AG10803 (cell line): Measurements from ENCODE around the gene NPBWR2.

Experiments used
- DNase-seq: peaks from one replicate; pipeline ENCODE4 v3.0.0; 2010; ENCODE audit warnings: low read depth
- H3K4me3 ChIP-seq: 2 replicates; pipeline ENCODE4 v1.5.1; 2011; ENCODE audit warnings: mild to moderate bottlenecking, low read length, control low read depth
- TF ChIP-seq, protein P1 (sequence below): conservative IDR thresholded peaks from 2 replicates; pipeline ENCODE4 v1.5.1; 2011; ENCODE audit warnings: mild to moderate bottlenecking, low read length, control low read depth, inconsistent platforms

The NPBWR2 gene

DNA sequence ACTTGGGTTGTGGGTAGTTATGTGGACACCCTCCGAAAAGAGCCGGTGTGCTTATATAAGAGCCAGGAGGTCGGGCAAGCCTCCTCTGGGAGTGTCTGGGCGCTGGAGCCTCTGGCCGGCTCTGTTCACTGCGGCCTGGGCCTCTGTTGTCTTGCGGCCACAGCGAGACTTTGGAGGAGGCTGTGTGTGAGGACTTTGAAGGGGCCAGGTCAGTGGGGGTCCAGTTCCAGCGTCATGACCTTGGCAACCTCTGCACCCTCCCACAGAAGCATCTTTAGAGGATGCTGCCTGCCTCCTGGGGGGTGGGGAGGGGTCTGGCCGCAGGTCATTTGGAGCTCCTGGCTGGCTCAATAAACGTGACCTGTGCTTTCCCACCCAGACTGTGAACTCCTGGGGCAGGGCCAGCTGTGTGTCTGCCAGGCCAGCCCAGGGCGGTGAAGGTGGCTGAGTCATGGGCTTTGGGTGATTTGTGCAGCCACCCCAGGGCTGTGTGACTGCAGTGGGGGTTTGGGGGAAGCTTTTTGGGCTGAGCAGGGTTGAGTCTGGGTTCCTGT, 43.1 kb downstream of the NPBWR2 start:
- TF ChIP-seq, protein P1, sequence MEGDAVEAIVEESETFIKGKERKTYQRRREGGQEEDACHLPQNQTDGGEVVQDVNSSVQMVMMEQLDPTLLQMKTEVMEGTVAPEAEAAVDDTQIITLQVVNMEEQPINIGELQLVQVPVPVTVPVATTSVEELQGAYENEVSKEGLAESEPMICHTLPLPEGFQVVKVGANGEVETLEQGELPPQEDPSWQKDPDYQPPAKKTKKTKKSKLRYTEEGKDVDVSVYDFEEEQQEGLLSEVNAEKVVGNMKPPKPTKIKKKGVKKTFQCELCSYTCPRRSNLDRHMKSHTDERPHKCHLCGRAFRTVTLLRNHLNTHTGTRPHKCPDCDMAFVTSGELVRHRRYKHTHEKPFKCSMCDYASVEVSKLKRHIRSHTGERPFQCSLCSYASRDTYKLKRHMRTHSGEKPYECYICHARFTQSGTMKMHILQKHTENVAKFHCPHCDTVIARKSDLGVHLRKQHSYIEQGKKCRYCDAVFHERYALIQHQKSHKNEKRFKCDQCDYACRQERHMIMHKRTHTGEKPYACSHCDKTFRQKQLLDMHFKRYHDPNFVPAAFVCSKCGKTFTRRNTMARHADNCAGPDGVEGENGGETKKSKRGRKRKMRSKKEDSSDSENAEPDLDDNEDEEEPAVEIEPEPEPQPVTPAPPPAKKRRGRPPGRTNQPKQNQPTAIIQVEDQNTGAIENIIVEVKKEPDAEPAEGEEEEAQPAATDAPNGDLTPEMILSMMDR = no peak
- H3K4me3 ChIP-seq = peak overlapping the region; percentile 83
- DNase-seq = peak; percentile 60

DNA sequence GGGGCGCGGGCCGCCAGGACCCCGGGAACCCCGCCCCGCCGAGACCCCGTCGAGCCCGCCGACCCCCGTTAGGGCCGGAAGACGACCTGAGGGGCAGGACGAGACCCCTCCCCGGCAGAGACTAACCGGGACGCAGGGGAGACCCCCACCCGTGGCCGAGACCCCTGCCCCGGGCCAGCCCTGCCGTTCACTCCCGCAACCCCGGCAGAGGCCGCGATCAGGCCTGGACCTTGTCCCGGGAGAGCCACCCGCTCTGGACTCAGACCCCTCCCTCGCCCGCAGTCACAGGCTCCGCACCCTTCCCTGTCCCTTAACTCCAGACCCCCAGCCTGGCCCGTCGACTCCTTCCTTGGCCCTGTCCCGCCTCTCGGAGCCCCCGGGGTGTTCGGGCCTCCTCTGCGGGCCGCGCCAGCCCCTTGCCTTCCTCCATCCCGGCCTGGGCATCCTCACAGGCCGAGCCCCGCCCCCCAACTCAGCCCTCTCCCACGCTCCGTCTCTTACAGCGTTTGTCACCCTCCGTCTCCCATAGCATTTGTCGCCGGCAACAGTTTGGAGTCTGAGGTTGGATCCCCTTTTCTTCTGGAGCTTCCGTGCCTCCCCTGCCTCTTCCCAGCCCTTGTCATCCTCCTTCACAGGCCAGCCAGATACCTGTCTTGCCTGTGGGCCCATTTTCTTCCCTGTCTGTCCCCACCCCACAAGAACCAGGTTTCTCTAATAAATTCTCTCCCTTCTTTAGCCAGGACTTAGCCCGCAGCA, 43.8 kb downstream of the NPBWR2 start:
- no peak for DNase-seq
- TF ChIP-seq, protein P1 = no peak
- H3K4me3 ChIP-seq = peak overlapping the region; percentile 83

DNA sequence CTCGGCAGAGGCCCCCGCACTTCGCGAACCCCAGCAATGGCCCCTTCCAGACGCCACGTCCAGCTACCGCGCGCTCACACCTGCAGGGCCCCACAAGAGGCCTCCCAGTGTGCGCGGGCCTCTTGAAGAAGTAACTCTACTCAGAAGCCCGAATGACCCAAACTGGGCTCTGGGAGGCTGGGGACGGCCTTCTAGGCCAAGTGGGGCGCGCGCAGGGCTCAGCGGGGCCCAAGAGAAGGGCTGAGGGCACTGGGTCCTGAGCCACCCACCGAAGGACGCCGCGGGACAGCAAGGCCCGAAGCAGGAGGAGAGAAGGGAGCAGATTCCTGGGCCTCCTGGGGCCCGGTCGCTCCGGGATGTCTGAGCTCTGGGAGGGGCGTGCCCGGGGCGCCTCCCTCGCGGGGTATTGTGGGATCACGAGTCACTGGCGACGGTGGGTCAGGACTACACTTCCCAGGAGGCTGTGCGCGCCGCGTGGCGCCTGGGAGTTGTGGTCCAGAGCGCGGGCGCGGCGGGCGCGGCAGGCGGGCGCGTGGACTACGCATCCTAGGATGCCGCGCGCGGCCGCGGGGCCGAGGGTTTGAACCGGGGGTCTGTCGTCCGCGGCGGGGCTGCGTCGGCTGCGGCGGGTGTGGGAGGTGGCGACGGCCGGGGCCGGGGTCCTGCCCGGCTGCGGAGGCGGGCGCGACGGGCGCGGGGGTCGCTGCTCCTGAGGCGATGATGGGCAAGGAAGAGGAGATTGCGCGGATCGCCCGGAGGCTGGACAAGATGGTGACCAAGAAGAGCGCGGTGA, 44.6 kb downstream of the NPBWR2 start, which contains the start of gene TCEA2:
TCEA2 (plus strand) TSS at position 603 of the 793 bp plus-strand sequence; CDS start at position 718, 115 bp downstream.
- peak; percentile 95 for DNase-seq
- TF ChIP-seq, protein P1 = no peak
- H3K4me3 ChIP-seq = peak within 1 kb of the TSS; percentile 83

DNA sequence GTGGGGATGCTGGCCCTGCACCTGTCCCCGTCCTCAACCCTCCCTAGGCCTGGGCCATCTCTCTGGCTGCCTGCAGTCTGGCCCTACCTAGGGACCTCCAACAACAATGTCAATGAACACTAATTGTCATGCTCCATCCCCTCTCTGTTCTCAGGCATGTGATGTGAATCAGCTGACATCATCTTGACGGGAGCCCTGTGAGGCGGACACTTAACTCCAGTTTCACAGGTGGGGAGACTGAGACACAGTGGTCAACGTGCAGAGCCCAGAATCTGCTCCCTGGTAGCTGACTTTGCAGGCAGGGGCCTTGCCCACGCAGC, 45.1 kb downstream of the NPBWR2 start:
- peak overlapping the region; percentile 67 for H3K4me3 ChIP-seq
- DNase-seq = no peak
- TF ChIP-seq, protein P1 = no peak

DNA sequence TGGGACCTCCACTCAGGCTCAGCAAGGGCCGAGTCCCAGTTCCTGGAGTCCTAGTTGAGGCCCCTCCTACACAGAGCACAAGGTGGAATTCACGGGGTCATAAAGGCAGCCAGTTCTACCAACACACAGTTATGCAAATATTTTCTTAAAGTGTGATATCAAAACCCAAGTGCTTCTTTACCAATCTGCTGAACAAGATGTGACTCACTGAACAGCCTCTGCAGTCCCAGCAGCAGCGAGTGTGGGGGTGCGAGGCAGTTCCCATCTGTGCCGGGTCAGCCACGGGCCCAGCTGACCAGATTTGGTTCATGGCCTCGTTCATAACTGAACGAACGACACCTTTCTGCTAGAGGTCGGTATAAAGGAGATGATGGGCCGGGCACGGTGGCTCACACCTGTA, 48.8 kb downstream of the NPBWR2 start:
- TF ChIP-seq, protein P1 = no peak
- no peak for DNase-seq
- no peak overlapping the region for H3K4me3 ChIP-seq

DNA sequence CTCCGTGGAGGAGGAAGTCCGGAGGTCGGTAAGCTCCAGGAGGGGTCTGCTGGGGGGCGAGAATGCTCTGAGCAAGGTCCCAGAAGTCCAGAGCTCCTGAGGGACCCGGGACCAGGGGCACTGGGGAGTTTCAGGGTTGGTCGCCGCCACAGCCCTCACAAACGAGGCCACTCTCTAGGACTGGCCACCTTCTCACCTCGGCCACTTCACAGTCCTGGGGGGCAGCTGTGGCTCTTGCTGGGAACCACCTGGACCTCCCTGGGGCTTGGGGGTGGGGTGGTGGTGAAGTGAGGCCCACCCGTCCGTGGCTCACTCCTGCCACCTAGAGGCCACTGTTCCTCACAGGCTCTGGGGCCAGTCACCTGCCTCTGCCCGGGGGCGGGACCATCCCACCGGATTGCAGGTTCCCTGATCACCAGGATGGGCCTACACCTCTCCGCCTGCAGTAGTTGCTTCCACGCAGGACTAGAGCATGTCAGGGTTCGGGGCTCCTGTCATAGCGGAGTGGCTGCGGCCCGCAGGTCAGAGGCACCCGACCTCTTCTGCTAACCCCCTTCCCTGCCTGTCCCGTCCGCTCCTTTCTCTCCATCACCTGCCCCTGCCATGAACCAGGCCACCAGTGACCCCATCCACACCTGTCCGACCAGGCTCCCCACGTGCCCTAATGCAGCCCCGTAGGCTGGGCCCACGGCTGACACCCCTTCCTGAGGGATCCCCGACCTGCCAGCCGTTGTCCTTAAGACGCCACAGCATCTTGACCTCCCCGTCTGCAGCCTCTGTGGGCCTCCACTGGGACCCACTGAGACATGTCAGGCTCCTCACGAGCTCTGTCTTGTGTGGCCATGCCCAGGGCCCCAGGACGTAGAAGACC, 49.5 kb downstream of the NPBWR2 start:
- TF ChIP-seq, protein P1 = peak; percentile 79
- H3K4me3 ChIP-seq = no peak overlapping the region
- peak; percentile 40 for DNase-seq
